GM12865 (cell line): ENCODE results near the gene RIMS1.

Experiments used
- DNase-seq: peaks from one replicate; pipeline ENCODE4 v3.0.0; 2010; ENCODE audit warnings: low read depth
- H3K4me3 ChIP-seq: 2 replicates; pipeline ENCODE4 v1.5.1; 2011; ENCODE audit warnings: mild to moderate bottlenecking, low read depth, low read length, control low read depth
- CTCF ChIP-seq: IDR thresholded peaks from 2 replicates; pipeline ENCODE4 v1.5.1; 2011; ENCODE audit warnings: low read length, control low read depth, low read depth, inconsistent platforms; ENCODE audit not compliant: insufficient read depth; ENCODE audit errors: missing control alignments

RIMS1 gene

GRCh38 chr6:72386324-72386723 lies 500.0 kb downstream of the RIMS1 start:
- peak overlapping the region; percentile 49 for H3K4me3 ChIP-seq
- DNase-seq, result peak; percentile 62
- no peak for TF ChIP-seq CTCF

GRCh38 chr6:72389698-72390097 lies 503.3 kb downstream of the RIMS1 start:
- H3K4me3 ChIP-seq, result no peak overlapping the region
- TF ChIP-seq CTCF, result no peak
- no peak for DNase-seq

- no peak for TF ChIP-seq CTCF
- H3K4me3 ChIP-seq, result no peak overlapping the region
- no peak for DNase-seq
Observed at GRCh38 chr6:72390548-72390947, 504.2 kb downstream of the RIMS1 start.

GRCh38 chr6:72401865-72402264 lies 515.5 kb downstream of the RIMS1 start:
- TF ChIP-seq CTCF, result no peak
- no peak for DNase-seq
- no peak overlapping the region for H3K4me3 ChIP-seq

GRCh38 chr6:72403413-72403812 lies 517.1 kb downstream of the RIMS1 start:
- TF ChIP-seq CTCF, result no peak
- H3K4me3 ChIP-seq, result no peak overlapping the region
- no peak for DNase-seq

- DNase-seq, result peak; percentile 48
- H3K4me3 ChIP-seq, result no peak overlapping the region
- no peak for TF ChIP-seq CTCF
Observed at GRCh38 chr6:72406517-72406916, 520.2 kb downstream of the RIMS1 start.

- TF ChIP-seq CTCF, result no peak
- DNase-seq, result no peak
- no peak overlapping the region for H3K4me3 ChIP-seq
Observed at GRCh38 chr6:72410769-72411168, 524.4 kb downstream of the RIMS1 start.
